ENCODE measurements around the gene ZNF366. TPM values are rescaled to one million over a fixed set of nuclear protein-coding genes. Genes with fewer than 3 reads are reported as not detected.

ZNF366 gene
- total RNA-seq, 2 donors from 2014 or later = under 0.01 to 1.8 TPM

GRCh38 chr5:72552041-72552557, 44.9 kb upstream of the ZNF366 start:
- no peaks in the 10 kb centered on the region for H3K36me3 ChIP-seq (replicated peaks in 1 of 2; ENCODE audit: insufficient read depth in 1 of 2, low read depth in 2 of 2)
- TF ChIP-seq CTCF (IDR thresholded peaks at IDR 0.05) = no peak
- 82 to 83% methylated on average over 5 of the region's 5 CpGs for WGBS, 2 donors

DNA sequence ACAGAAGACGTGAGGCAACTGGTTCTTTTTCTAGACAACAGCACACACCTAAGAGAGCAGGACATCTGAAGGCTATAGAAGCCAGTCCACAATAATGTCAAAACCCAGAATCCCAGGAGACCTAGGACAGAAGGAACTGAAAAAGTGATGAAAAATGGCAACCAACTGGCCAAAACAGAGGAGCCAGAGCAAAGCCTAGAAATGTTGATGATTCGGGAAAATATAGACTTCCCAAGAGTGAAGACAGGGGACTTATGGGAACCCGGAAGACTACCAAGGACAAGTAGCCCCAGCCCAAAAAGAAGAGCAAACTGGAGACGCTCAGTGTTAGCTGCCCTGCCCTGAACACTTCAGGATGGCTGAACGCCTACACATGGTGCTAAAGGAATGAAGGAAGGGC, 43.4 kb upstream of the ZNF366 start:
- no peaks in the 10 kb centered on the region for H3K4me1 ChIP-seq
- no peaks in the 10 kb centered on the region for H3K27me3 ChIP-seq
- H3K27ac ChIP-seq = no peak overlapping the region
- intact Hi-C loops (cut with DNase I) = no loop called here
- ATAC-seq (no peak), DNase-seq (no peak)
- H3K4me3 ChIP-seq = no peak overlapping the region
- H3K36me3 ChIP-seq (replicated peaks in 1 of 2; ENCODE audit: insufficient read depth in 1 of 2, low read depth in 2 of 2) = no peaks in the 10 kb centered on the region
- no peak for TF ChIP-seq POLR2A (IDR thresholded peaks at IDR 0.05)
- TF ChIP-seq CTCF (IDR thresholded peaks at IDR 0.05) = no peak
- WGBS, 2 donors = 83 to 91% methylated on average over 5 of the region's 5 CpGs
- H3K9me3 ChIP-seq = no peaks in the 10 kb centered on the region

More at GRCh38 chr5:72552041-72552557, 44.9 kb upstream of the ZNF366 start:
- H3K27me3 ChIP-seq = no peaks in the 10 kb centered on the region
- DNase-seq (no peak), ATAC-seq (no peak)
- H3K4me1 ChIP-seq = peaks cover 14% of the 10 kb centered on the region
- intact Hi-C loops (cut with DNase I) = no loop called here
- H3K9me3 ChIP-seq = no peaks in the 10 kb centered on the region
- no peak overlapping the region for H3K27ac ChIP-seq
- no peak overlapping the region for H3K4me3 ChIP-seq

GRCh38 chr5:72543811-72544210, 36.6 kb upstream of the ZNF366 start:
- no peak for ATAC-seq
- intact Hi-C loops (cut with DNase I) = no loop called here
- TF ChIP-seq POLR2A (IDR thresholded peaks at IDR 0.05) = no peak
- TF ChIP-seq CTCF (IDR thresholded peaks at IDR 0.05) = no peak

DNA sequence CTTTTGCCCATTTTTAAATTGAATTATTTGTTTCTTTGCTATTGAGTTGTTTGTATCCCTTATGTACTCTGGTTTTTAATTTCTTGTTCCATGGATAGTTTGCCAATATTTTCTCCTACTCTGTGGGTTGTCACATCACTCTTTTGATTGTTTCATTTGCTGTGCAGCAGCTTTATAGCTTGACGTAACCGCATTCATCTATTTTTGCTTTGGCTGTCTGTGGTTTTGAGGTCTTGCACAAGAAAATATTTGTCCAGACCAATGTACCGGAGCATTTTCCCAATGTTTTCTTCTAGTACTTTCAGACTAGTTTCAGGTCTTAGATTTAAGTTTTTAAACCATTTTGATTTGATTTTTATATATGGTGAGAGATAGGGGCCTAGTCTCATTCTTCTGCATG, 36.2 kb upstream of the ZNF366 start:
- Histone ChIP-seq H3K27me3 (no peaks in the 10 kb centered on the region), H3K9me3 (no peaks in the 10 kb centered on the region), H3K4me3 (no peak overlapping the region), H3K36me3 (replicated peaks in 1 of 2; ENCODE audit: insufficient read depth in 1 of 2, low read depth in 2 of 2) (no peaks in the 10 kb centered on the region), H3K27ac (no peak overlapping the region), H3K4me1 (no peaks in the 10 kb centered on the region)
- WGBS, 2 donors = 81 to 88% methylated on average over 3 of the region's 3 CpGs
- no peak for ATAC-seq
- DNase-seq = no peak
- TF ChIP-seq POLR2A (IDR thresholded peaks at IDR 0.05) = no peak
- TF ChIP-seq CTCF (IDR thresholded peaks at IDR 0.05) = no peak
- intact Hi-C loops (cut with DNase I) = no loop called here

More at GRCh38 chr5:72543811-72544210, 36.6 kb upstream of the ZNF366 start:
- no peaks in the 10 kb centered on the region for H3K9me3 ChIP-seq
- 44 to 82% methylated on average over 3 of the region's 3 CpGs for WGBS, 2 donors
- H3K4me3 ChIP-seq = no peak overlapping the region
- no peaks in the 10 kb centered on the region for H3K27me3 ChIP-seq
- no peaks in the 10 kb centered on the region for H3K36me3 ChIP-seq (replicated peaks in 1 of 2; ENCODE audit: insufficient read depth in 1 of 2, low read depth in 2 of 2)
- no peak for DNase-seq
- H3K27ac ChIP-seq = no peak overlapping the region
- no peaks in the 10 kb centered on the region for H3K4me1 ChIP-seq

GRCh38 chr5:72542695-72543094, 35.5 kb upstream of the ZNF366 start:
- H3K4me3 ChIP-seq = no peak overlapping the region
- H3K27ac ChIP-seq = no peak overlapping the region
- DNase-seq (no peak), ATAC-seq (no peak)
- no peaks in the 10 kb centered on the region for H3K4me1 ChIP-seq
- no peaks in the 10 kb centered on the region for H3K36me3 ChIP-seq (replicated peaks in 1 of 2; ENCODE audit: insufficient read depth in 1 of 2, low read depth in 2 of 2)
- WGBS, 2 donors = 73 to 96% methylated on average over 1 of the region's 1 CpG
- TF ChIP-seq POLR2A (IDR thresholded peaks at IDR 0.05) = no peak
- no peak for TF ChIP-seq CTCF (IDR thresholded peaks at IDR 0.05)
- intact Hi-C loops (cut with DNase I) = no loop called here
- H3K27me3 ChIP-seq = no peaks in the 10 kb centered on the region
- H3K9me3 ChIP-seq = no peaks in the 10 kb centered on the region
